Common myeloid progenitor, CD34-positive (primary cell): ENCODE measurements around the gene GJA10.
"Not testable (repeated sequence)": the region's sequence is repeated elsewhere in the genome, so short reads cannot be mapped to it uniquely, and the experiment has no call there.

Experiments
- CTCF ChIA-PET: fragments of 350-600 bp; sonication (Branson Sonifier 250); formaldehyde crosslinking; loops from one replicate; lab custom pipeline; 2021; ENCODE audit warnings: antibody characterized with exemption; lab: Charles Lee
- POLR2A ChIA-PET: fragments of 350-600 bp; sonication (Branson Sonifier 250); formaldehyde crosslinking; loops from one replicate; lab custom pipeline; 2021; ENCODE audit warnings: antibody characterized with exemption; lab: Charles Lee
- DNase-seq, 3 donors: peaks; one replicate each; pipeline versions ENCODE4 v3.0.0 to v3.0.0-alpha.2; 2013
- H3K27ac ChIP-seq, 2 experiments: 1 replicate in 1 of 2; 2 replicates in 1 of 2; pipeline ENCODE4 v1.7.0; 2013; ENCODE audit warnings: inconsistent platforms in 2 of 2, low read length in 2 of 2, mild to moderate bottlenecking in 2 of 2, low read depth in 1 of 2, moderate library complexity in 1 of 2; ENCODE audit not compliant: severe bottlenecking in 2 of 2, insufficient read depth in 1 of 2, poor library complexity in 1 of 2
- H3K27me3 ChIP-seq, 5 experiments: replicated peaks in 2 of 5; 1 replicate in 3 of 5; 2 replicates in 2 of 5; pipeline versions ENCODE4 v1.6.1 to v1.7.0; 2013; ENCODE audit warnings: low read length in 4 of 5, mild to moderate bottlenecking in 2 of 5, moderate library complexity in 2 of 5, inconsistent platforms in 1 of 5; ENCODE audit not compliant: insufficient read depth in 5 of 5, control insufficient read depth in 4 of 5
- H3K36me3 ChIP-seq, 4 experiments: 1 replicate in 2 of 4; 2 replicates in 2 of 4; pipeline versions ENCODE4 v1.6.1 to v1.7.0; 2013; ENCODE audit warnings: low read length in 3 of 4, control low read depth in 1 of 4, mild to moderate bottlenecking in 1 of 4; ENCODE audit not compliant: control insufficient read depth in 4 of 4, insufficient read depth in 4 of 4
- H3K4me1 ChIP-seq, 4 experiments: 1 replicate in 3 of 4; 2 replicates in 1 of 4; pipeline versions ENCODE4 v1.6.1 to v1.7.1; 2013; ENCODE audit warnings: low read length in 3 of 4, mild to moderate bottlenecking in 3 of 4, control low read depth in 1 of 4, inconsistent platforms in 1 of 4, moderate library complexity in 1 of 4; ENCODE audit not compliant: control insufficient read depth in 4 of 4, insufficient read depth in 4 of 4; ENCODE audit errors: control extremely low read depth in 1 of 4
- H3K4me3 ChIP-seq, 7 experiments: 1 replicate in 4 of 7; 2 replicates in 3 of 7; pipeline versions ENCODE4 v1.5.1 to v1.7.0; 2013; ENCODE audit warnings: mild to moderate bottlenecking in 7 of 7, low read length in 6 of 7, moderate library complexity in 6 of 7, inconsistent platforms in 2 of 7, low read depth in 2 of 7, control low read depth in 1 of 7; ENCODE audit not compliant: insufficient read depth in 4 of 7, control insufficient read depth in 1 of 7; ENCODE audit errors: extremely low read depth in 1 of 7
- H3K9me3 ChIP-seq, 5 experiments: 1 replicate in 4 of 5; 2 replicates in 1 of 5; pipeline versions ENCODE4 v1.6.1 to v1.7.1; 2013; ENCODE audit warnings: low read length in 4 of 5, mild to moderate bottlenecking in 2 of 5, inconsistent platforms in 1 of 5, low read depth in 1 of 5, moderate library complexity in 1 of 5; ENCODE audit not compliant: control insufficient read depth in 4 of 5, insufficient read depth in 2 of 5; ENCODE audit errors: control extremely low read depth in 1 of 5
- WGBS: methylation state at CpG from one replicate; pipeline ENCODE4 v1.1.5; 2013; ENCODE audit not compliant: insufficient coverage; 5-methylcytosine and 5-hydroxymethylcytosine counted together

GJA10 gene

GRCh38 chr6:89888871-89889270 lies 5.4 kb upstream of the GJA10 start:
- WGBS, result 100% methylated on average over 1 of the region's 3 CpGs
- no peak overlapping the region for H3K4me3 ChIP-seq
- no peaks in the 10 kb centered on the region for H3K36me3 ChIP-seq
- no peak overlapping the region for H3K27ac ChIP-seq
- H3K27me3 ChIP-seq, result peaks cover 6 to 54% (median 14%) of the 10 kb centered on the region in 5 experiments
- CTCF ChIA-PET, result no interaction called here
- H3K9me3 ChIP-seq, result peaks cover 0 to 5% (median 0%) of the 10 kb centered on the region in 5 experiments
- POLR2A ChIA-PET, result interaction anchor here (0.6 kb wide), 1 partner anchor 26 kb away, joined by 3 read pairs; no protein-coding TSS in a partner anchor
- peaks cover 0 to 6% (median 3%) of the 10 kb centered on the region in 4 experiments for H3K4me1 ChIP-seq
- DNase-seq, result no peak

DNA sequence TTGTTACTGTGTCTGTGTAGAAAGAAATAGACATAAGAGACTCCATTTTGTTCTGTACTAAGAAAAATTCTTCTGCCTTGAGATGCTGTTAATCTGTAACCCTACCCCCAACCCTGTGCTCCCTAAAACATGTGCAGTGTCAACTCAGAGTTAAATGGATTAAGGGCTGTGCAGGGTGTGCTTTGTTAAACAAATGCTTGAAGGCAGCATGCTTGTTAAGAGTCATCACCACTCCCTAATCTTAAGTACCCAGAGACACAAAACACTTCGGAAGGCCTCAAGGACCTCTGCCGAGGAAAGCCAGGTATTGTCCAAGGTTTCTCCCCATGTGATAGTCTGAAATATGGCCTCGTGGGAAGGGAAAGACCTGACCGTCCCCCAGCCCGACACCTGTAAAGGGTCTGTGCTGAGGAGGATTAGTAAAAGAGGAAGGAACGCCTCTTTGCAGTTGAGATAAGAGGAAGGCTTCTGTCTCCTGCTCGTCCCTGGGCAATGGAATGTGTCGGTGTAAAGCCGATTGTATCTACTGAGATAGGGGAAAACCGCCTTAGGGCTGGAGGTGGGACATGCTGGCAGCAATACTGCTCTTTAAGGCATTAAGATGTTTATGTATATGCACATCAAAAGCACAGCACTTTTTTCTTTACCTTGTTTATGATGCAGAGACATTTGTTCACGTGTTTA lies 3.3 kb upstream of the GJA10 start:
- H3K9me3 ChIP-seq, H3K27ac ChIP-seq, CTCF ChIA-PET, DNase-seq, POLR2A ChIA-PET, H3K36me3 ChIP-seq, H3K4me1 ChIP-seq, H3K4me3 ChIP-seq: not testable (repeated sequence)
- peaks cover 6 to 53% (median 14%) of the 10 kb centered on the region in 5 experiments for H3K27me3 ChIP-seq
- WGBS, result 14% methylated on average over 5 of the region's 11 CpGs

DNA sequence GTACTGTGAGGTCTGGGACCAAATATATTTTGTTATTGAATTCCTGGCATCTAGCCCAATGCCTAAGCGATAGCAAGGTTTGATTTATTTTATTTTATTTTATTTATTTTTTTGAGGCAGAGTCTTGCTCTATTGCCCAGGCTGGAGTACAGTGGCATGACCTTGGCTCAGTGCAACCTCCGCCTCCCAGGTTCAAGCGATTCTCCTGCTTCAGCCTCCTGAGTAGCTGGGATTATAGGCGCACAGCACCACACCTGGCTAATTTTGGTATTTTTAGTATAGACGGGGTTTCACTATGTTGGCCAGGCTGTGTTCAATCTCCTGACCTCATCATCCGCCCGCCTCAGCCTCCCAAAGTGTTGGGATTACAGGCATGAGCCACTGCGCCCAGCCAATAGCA lies 1.7 kb upstream of the GJA10 start:
- DNase-seq, H3K4me3 ChIP-seq, H3K9me3 ChIP-seq, CTCF ChIA-PET, H3K27ac ChIP-seq, H3K4me1 ChIP-seq, H3K36me3 ChIP-seq, POLR2A ChIA-PET: not testable (repeated sequence)
- H3K27me3 ChIP-seq, result peaks cover 2 to 40% (median 14%) of the 10 kb centered on the region in 5 experiments
- WGBS, result 88% methylated on average over 7 of the region's 8 CpGs

GRCh38 chr6:89895276-89895874 lies 1.1 kb downstream of the GJA10 start:
- CTCF ChIA-PET, result no interaction called here
- Histone ChIP-seq H3K4me1 (no peaks in the 10 kb centered on the region), H3K9me3 (no peaks in the 10 kb centered on the region), H3K27me3 (peaks cover 0 to 18% (median 6%) of the 10 kb centered on the region in 5 experiments), H3K4me3 (no peak overlapping the region), H3K36me3 (no peaks in the 10 kb centered on the region), H3K27ac (no peak overlapping the region)
- DNase-seq, result peak; percentile 5 to 49 (median 47)
- 57% methylated on average over 8 of the region's 8 CpGs for WGBS
- POLR2A ChIA-PET, result no interaction called here

GRCh38 chr6:89910001-89910901 lies 16.0 kb downstream of the GJA10 start:
- CTCF ChIA-PET, H3K9me3 ChIP-seq, POLR2A ChIA-PET, H3K4me1 ChIP-seq, H3K27ac ChIP-seq, H3K27me3 ChIP-seq, DNase-seq, H3K36me3 ChIP-seq: not testable (repeated sequence)
- WGBS, result 70% methylated on average over 3 of the region's 10 CpGs
- peak overlapping the region in 3 of 7 experiments; percentile 19 to 58 (median 49) for H3K4me3 ChIP-seq

DNA sequence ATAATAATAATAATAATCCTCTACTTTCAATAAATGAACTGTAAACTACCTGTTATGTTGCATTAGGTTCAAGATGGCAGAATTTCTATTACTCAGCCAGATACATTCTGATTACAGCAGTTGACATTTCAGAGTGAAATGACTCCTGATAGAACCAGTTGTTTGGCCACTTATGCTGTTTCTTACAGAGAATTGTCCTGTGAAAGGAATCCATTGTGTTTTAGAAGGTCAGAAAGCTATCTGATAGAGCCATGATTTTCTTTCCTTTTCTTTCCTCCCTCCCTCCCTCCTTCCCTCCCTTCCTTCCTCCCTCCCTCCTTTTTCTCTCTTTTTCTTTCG lies 16.6 kb downstream of the GJA10 start:
- H3K36me3 ChIP-seq, result no peaks in the 10 kb centered on the region
- H3K4me3 ChIP-seq, result no peak overlapping the region
- CTCF ChIA-PET, result no interaction called here
- H3K9me3 ChIP-seq, result peaks cover 0 to 4% (median 0%) of the 10 kb centered on the region in 5 experiments
- POLR2A ChIA-PET, result no interaction called here
- H3K4me1 ChIP-seq, result peaks cover 0 to 9% (median 4%) of the 10 kb centered on the region in 4 experiments
- 0% methylated on average over 1 of the region's 1 CpG for WGBS
- DNase-seq, result peak in 2 of 3 donors; percentile 28 to 36
- no peak overlapping the region for H3K27ac ChIP-seq
- no peaks in the 10 kb centered on the region for H3K27me3 ChIP-seq
